Raji (cell line): ENCODE measurements around the gene ZSCAN5A.
"Not testable (repeated sequence)": the region's sequence is repeated elsewhere in the genome, so short reads cannot be mapped to it uniquely, and the experiment has no call there.

ENCODE experiments used
- POLR2A ChIP-seq: IDR thresholded peaks from 2 replicates; pipeline ENCODE4 v1.6.1; 2011; ENCODE audit warnings: low read depth, low read length, control low read depth; ENCODE audit not compliant: insufficient read depth

Gene ZSCAN5A

DNA sequence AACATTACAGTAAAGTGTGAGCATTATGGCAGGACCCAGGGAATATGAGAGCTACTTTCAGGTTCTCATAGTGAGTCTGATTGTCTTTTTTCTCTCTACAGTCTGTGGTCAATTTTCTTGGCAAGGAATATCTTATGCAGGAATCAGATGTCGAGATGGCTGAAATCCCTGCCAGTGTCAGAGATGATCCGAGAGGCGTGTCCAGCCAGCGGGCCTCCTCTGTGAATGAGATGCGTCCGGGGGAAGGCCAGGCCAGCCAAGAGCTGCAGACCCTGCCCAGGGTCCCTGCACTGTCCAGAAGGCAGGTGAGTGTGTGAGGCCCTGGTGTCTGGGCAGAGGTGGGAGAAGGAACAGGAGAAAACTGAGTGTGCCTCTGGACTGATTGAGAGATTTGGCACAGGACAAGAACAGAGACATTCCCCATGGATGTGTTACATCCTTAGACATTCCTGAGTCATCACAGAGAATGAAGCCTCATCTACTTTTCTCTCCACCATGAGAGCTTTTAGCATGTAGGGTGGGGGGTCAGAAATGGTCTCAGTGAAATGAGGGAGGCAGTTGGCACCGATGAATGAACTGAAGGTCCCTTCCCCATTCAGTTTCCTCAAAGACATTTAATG lies 69.4 kb downstream of the ZSCAN5A start:
- no peak for TF ChIP-seq POLR2A

DNA sequence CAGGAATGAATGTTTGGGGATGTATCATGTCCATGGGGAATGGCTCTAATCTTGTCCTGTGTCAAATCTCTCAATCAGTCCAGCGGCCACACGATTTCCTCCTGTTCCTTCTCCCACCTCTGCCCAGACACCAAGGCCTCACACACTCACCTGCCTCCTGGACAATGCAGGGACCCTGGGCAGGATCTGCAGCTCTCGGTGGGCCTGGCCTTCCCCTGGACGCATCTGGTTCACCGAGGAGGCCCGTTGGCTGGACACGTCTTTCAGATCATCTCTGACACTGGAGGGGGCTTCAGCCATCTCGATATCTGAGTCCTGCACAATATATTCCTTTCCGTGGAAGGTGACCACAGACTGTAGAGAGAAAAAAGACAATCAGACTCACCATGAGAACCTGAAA lies 91.2 kb downstream of the ZSCAN5A start:
- TF ChIP-seq POLR2A = no peak

DNA sequence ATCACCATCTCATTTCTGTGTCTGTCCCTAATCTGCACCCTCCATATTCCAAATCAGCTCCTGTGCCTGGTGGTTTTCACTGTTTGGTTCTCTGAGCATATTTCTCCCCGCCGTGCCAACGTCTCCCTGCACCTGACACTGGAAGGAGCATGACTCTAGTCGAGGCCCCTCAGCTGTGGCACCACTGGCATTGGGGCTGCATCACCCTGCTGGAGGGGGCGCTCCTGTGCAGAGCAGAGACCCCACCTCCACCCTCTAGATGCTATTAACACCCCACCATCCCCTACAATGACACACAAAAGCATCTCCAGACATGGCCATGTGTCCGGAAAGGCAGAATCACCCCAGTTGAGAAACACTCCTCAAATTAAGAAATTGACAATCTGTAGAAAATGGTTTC lies 91.7 kb downstream of the ZSCAN5A start:
- TF ChIP-seq POLR2A = no peak

DNA sequence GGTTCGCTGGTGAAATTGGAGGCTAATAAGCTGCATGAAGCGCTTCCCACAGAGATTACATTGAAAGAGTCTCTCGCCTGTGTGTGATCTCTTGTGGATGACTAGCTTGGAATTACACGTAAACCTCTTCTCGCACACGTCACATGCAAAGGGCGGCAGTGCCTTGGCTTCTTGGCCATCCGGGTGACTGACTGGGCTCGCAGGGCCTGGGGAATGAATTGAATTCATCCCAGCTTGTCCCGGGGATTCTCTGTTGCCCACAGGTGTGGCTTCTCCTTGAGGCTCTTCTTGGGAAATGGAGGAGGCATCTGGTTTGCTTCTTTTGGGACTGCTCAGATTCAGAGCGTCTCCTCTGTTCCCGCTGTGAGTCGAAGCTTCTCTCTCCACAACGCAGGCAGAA lies 92.8 kb downstream of the ZSCAN5A start:
- no peak for TF ChIP-seq POLR2A

DNA sequence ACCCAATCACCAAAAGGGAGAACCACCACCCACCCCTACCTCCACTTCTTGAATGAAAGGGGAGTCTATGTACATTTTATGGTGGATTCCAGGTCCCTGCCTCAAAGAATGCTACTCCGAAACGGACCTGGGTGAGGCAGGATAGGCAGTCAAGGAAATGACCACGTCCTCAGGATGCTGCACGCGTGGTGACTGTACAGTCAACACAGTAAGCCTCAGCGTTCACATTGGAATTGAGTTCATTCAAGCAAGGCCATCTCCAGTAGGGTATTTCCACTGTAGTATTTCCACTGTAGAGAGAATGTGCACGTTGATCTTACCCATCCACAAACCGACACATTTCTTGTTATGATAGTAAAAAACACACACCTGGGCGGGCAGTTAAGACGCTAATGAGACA lies 95.7 kb downstream of the ZSCAN5A start:
- TF ChIP-seq POLR2A = no peak

DNA sequence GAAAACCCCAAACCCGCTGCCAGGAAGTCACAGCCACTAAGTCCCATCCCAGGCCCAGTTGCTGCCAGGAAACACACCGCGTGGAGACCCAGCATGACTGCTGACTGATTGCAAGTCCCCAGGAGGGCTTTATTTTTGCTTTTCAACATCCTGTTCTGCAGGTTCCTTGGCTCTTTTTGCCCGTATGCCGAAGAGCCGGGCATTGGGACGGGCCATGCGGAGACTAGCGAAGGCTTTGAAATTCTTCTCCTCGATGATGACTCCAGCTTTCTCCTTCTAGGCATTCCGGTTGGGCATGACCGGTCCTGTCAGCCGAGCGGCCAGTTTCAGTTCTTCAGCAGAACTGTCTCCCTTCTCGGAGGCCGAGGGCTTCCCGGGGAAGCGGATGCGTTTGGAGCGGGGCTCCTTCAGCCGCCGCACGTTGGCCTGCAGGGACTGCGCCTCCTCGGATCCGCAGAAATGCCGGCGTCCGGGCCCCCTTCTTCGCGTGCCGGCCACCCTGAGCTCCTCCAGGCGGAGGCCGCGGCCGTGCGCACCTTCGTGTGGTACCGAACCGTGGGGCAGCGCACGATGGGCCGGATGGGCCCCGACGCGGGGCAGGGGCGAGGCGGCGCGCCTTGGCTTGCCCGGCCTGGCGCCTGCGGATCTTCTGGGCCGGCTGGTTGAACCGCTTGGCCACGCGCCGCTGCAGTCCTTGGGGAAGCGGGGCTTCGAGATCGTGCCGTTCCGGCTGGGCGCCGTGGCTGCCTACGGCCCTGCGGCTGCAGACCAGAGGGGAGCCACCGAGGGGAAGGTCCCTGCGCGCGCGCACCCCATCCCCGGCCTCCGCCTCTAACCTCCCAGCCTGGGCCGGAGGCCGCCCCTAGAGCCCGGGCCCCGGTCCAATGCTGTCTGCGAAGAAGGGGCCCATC lies 97.3 kb downstream of the ZSCAN5A start:
- TF ChIP-seq POLR2A = no peak

DNA sequence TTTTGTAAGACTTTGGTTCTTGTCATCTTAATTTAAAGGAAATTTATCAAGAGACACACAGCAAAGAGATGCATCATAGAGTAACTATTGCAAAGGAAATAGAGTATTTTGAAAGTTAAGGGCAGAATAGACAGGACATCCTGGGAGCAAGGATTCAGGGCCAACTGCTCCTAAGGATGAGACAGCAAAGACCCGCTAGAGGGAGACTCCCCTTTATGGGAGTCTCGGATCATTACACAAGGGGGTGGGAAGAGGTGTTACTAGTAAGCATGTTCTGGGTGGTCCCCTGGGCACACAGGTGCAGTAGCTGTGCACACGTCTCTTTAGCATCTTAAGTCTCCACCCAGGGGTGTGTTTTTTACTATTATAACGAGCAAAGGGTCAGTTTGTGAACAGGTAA lies 102.9 kb downstream of the ZSCAN5A start:
- TF ChIP-seq POLR2A = no peak

DNA sequence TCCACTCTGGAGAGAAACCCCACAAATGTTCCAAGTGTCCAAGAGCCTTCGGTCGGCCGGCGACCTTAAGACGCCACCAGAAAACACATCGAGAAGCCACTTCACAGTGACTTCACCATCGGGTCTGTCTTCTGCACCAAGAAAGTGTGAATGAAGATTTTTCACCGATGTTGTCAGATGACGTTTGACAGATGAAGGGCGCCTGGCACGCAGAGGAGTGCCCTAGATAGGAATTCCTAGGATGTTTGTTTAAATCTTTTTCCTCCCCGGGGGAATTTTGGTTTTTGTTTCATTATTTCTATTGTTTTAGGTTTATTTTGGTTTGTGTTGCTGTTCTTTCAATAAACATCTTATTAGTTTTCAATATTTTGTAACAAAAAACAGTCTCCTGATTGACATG lies 105.5 kb downstream of the ZSCAN5A start:
- no peak for TF ChIP-seq POLR2A

DNA sequence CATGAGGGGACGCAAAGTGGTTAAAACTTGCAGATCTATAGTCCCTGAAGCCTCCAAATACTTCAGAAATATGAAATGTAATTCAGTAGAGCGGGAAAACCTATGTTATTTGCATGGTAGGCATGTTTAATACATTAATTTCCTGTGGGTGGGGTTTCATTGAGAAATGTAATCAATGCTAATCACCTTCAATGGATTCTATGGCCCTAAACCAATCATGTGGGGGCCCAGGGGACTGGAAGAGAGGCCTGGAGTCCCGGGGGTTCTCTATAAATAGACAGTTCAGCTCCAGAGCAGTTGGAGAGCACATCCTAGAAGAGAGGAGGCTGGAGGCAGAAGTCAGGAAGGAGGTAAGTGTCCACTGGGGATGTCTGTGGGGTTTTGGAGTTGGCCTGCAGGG lies 112.7 kb downstream of the ZSCAN5A start, which contains the start of gene ZSCAN5C:
Gene ZSCAN5C, plus strand, starts transcription at position 301 of the 400 bp plus-strand sequence. CDS start 3,641 bp downstream, outside the sequence.
- no peak for TF ChIP-seq POLR2A

DNA sequence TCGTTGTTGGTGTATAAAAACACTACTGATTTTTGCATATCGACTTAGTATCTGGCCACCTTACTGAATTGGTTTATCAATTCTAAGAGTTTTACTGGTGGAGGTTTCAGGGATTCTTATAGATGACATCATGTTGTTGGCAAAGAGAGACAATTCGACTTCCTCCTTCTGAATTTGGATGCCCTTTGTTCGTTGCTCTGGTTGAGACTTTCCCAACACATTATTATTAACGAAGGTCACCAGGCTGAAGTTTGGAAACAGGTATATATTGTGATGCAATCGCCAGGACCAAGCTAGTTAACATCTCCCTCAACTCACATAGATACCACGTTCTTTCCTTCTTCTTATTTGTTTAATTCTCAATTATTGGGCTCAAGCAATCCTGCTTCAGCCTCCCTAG lies 115.0 kb downstream of the ZSCAN5A start:
- TF ChIP-seq POLR2A = no peak

DNA sequence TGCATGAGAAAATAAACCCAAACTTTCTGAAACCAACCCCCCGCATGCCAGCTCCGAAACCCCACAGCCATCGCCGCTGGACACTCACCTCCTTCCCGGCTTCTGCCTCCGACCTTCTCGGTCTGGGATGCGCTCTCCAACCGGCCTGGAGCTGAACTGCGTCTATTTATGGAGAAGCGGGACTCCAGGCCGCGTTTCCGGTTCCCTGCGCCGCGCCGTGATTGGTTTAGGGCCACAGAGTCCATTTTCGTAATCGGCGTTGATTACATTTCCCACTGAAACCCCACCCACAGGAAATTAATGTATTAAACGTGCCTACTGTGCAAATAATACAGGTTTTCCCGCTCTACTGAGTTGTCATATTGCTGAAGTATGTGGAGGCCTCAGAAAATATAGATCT lies 117.0 kb downstream of the ZSCAN5A start, which contains the start of gene ZSCAN5B:
Gene ZSCAN5B, minus strand, starts transcription at position 138 of the 400 bp plus-strand sequence. CDS start 4,731 bp downstream, outside the sequence.
- not testable (repeated sequence) for TF ChIP-seq POLR2A

DNA sequence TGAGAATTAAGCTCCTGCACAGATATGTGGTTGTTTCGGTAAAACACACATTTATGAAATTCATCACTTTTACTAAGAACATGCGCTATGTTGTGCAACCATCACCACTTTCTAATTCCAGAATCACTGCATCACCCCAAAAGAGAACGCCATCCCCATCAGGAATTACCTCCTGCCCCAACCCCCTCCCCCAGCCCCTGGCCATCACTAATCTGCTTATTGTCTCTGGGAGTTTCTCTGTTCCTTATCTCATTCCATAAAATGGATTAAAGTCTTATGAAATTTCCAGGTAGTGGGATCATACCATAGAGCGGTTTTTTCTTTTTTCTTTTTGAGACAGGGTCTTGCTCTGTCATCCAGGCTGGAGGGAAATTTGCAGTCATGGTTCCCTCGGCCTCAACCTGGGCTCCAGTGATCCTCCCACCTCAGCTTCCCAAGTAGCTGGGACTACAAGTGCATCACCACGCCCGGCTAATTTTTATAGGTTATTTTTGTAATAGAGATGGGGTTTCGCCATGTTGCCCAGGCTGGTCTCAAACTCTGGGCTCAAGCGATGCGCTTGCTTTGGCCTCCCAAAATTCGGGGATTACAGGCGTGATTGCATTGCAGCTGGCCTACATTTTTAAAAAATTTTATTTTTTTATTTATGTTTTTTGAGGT lies 120.5 kb downstream of the ZSCAN5A start:
- TF ChIP-seq POLR2A = no peak

DNA sequence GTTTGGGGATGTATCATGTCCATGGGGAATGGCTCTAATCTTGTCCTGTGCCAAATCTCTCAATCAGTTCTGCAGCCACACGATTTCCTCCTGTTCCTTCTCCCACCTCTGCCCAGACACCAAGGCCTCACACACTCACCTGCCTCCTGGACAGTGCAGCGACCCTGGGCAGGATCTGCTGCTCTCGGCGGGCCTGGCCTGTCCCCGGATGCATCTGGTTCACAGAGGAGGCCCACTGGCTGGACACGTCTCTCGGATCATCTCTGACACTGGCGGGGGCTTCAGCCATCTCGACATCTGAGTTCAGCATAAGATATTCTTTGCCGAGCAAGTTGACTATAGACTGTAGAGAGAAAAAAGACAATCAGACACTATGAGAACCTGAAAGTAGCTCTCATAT lies 122.9 kb downstream of the ZSCAN5A start:
- no peak for TF ChIP-seq POLR2A

DNA sequence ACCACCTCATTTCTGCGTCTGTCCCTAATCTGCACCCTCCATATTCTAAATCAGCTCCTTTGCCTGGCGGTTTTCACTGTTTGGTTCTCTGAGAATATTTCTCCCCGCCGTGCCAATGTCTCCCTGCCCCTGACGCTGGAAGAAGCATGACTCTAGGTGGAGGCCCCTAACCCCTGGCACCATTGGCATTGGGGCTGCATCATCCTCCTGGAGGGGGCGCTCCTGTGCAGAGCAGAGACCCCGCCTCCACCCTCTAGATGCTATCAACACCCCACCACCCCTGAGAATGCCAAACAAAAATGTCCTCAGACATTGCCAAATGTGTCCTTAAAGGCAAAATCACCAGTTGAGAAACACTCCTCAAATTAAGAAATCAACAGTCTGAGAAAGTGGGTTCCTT lies 123.5 kb downstream of the ZSCAN5A start:
- no peak for TF ChIP-seq POLR2A

DNA sequence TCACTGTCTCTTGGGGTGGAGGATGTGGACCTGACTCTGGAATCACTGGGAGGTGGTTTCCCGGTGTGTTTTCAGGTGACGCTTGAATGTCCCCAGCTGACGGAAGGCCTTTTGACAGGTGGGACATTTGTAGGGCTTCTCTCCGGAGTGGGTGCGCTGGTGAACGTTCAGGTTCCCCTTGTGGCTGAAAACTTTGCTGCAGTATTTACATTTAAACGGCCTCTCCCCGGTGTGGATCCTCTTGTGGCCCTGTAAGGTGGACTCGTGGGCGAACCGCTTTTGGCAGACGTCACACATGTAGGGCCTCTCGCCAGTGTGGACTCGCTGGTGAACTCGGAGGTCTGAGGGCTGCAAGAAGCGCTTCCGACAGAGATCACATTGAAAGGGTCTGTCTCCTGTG lies 124.9 kb downstream of the ZSCAN5A start:
- TF ChIP-seq POLR2A = no peak
